ENCODE results near the gene UNK. TPM values are rescaled to one million over a fixed set of nuclear protein-coding genes. Genes with fewer than 3 reads are reported as not detected.

Gene UNK
- total RNA-seq, 4 donors from 2014 or later, result 6.9 to 69.7 (median 45.5) TPM

GRCh38 chr17:75829747-75830146, 45.1 kb downstream of the UNK start:
- H3K27me3 ChIP-seq, result no peaks in the 10 kb centered on the region
- no peaks in the 10 kb centered on the region for H3K36me3 ChIP-seq
- intact Hi-C loops (cut with DNase I; ENCODE audit: low total_unique reads), result no loop called here
- no peaks in the 10 kb centered on the region for H3K9me3 ChIP-seq
- no peak overlapping the region for H3K4me3 ChIP-seq
- no peak for DNase-seq
- TF ChIP-seq POLR2A (IDR thresholded peaks at IDR 0.05) (no peak), CTCF (IDR thresholded peaks at IDR 0.05) (no peak)
- H3K4me1 ChIP-seq, result no peaks in the 10 kb centered on the region
- no peak overlapping the region for H3K27ac ChIP-seq

- no peak for TF ChIP-seq POLR2A (IDR thresholded peaks at IDR 0.05)
- TF ChIP-seq CTCF (IDR thresholded peaks at IDR 0.05), result peak in 1 of 4 experiments; percentile 7
- no peak for DNase-seq
- H3K36me3 ChIP-seq, result no peaks in the 10 kb centered on the region
- no peaks in the 10 kb centered on the region for H3K9me3 ChIP-seq
- H3K27ac ChIP-seq, result no peak overlapping the region
- intact Hi-C loops (cut with DNase I; ENCODE audit: low total_unique reads), result no loop called here
- no peak overlapping the region for H3K4me3 ChIP-seq
- no peaks in the 10 kb centered on the region for H3K4me1 ChIP-seq
- no peaks in the 10 kb centered on the region for H3K27me3 ChIP-seq
Observed at GRCh38 chr17:75830164-75831031, 45.8 kb downstream of the UNK start.

DNA sequence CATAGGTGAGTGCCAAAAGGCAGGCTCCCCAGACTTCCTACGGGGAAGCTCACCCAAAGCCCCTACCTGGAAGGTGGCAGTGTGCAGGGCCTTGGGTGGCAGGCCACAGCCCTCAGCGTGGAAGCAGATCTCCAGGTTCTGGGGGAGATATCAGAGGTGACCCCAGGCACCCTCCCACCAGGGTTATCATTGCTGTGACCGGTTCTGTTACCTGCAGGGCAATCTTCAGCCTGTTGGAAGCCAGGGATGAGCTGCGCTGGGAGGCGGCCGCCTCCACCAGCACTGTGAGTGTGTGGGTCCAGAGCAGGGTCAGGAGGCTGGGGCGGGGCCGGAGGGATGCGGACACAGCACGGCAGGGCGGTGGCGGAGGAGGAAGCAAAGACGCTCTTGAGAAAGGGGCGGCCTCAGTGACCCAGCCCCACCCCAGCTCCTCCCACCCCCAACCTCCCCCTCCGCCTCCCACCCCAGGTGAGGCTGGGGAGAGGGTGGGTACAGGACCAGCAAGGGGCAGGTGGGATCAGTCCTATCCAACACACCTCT, 46.5 kb downstream of the UNK start:
- Histone ChIP-seq H3K27ac (no peak overlapping the region), H3K4me1 (no peaks in the 10 kb centered on the region), H3K4me3 (no peak overlapping the region), H3K36me3 (no peaks in the 10 kb centered on the region), H3K27me3 (no peaks in the 10 kb centered on the region), H3K9me3 (no peaks in the 10 kb centered on the region)
- TF ChIP-seq POLR2A (IDR thresholded peaks at IDR 0.05) (no peak), CTCF (IDR thresholded peaks at IDR 0.05) (no peak)
- intact Hi-C loops (cut with DNase I; ENCODE audit: low total_unique reads), result no loop called here
- DNase-seq, result no peak

DNA sequence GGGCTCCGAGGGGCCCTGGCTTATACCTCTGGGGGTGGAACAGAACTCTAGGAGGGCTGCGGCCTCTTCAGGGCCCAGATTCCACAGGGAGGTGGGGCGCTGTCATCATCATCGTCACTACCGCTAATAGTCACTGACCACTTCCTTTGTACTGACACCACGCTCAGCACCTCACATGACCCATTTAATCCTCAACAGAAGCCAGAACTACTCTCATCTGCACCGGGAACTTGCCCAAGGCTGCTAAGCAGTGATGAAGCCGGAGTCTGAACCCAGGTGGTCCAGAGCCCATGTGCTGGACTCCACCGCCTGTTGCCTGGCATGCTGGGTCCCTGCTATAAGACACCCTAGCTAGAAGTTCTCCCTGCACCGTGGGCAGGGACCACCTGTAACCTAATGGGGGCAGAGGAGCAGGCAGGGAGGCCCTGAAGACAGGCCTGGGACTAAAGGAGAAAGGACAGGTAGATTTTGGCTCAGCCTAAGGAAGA, 47.6 kb downstream of the UNK start:
- intact Hi-C loops (cut with DNase I; ENCODE audit: low total_unique reads), result no loop called here
- Histone ChIP-seq H3K4me1 (no peaks in the 10 kb centered on the region), H3K27me3 (no peaks in the 10 kb centered on the region), H3K27ac (peak overlapping the region; percentile 22 to 25), H3K36me3 (no peaks in the 10 kb centered on the region), H3K4me3 (no peak overlapping the region), H3K9me3 (no peaks in the 10 kb centered on the region)
- DNase-seq, result peak; percentile 48 to 49
- TF ChIP-seq CTCF (IDR thresholded peaks at IDR 0.05) (no peak), POLR2A (IDR thresholded peaks at IDR 0.05) (no peak)
